GM18507 (cell line): ENCODE results near the gene STOM.

Source experiments
- DNase-seq: peaks from one replicate; pipeline ENCODE4 v3.0.0; 2011; ENCODE audit warnings: low read depth; ENCODE audit not compliant: insufficient read length; ENCODE audit errors: extremely low spot score
- FAIRE-seq: peaks from 2 replicates; lab custom pipeline; 2011; peaks lifted over from hg19 to GRCh38; lab: Jason Lieb, UNC

The STOM gene

DNA sequence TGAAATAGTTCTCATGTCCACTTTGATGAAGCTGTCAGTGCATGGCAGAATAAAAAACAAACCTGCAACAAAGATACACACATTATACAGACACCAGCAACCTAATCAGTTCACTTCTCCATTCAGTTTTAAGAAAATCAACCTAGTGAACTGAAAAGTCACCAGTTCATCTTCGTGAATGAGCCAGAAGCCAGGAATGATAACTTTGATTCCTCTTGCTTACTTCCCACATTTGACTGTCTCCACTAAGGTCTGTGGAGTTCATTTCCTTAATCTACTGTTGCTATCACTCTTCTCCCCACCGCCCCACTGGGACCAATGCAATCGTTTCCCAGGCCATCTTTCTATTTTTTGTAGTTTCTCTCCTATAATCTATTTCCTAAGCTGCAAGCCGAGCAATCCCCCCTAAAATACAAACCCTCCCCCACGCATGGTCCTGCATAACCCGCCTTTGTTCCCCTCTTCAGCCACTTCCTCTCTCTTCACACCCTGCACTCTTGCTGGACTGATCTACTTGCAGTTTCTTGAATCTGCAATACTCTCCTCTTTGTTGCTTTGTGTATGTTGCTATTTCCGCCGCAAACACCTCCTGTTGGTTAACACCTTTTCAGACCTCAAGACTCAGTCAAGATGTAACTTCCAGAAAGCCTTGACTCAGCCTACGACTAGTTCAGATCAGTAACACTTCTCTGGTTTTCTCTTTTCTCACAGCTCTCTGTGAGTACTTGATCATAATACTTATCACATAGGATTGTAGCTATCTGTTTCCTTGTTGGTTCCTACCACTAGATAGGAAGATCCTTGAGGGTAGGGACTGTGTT, 16.6 kb downstream of the STOM start:
- FAIRE-seq (peak; percentile 98), DNase-seq (peak; percentile 45)

DNA sequence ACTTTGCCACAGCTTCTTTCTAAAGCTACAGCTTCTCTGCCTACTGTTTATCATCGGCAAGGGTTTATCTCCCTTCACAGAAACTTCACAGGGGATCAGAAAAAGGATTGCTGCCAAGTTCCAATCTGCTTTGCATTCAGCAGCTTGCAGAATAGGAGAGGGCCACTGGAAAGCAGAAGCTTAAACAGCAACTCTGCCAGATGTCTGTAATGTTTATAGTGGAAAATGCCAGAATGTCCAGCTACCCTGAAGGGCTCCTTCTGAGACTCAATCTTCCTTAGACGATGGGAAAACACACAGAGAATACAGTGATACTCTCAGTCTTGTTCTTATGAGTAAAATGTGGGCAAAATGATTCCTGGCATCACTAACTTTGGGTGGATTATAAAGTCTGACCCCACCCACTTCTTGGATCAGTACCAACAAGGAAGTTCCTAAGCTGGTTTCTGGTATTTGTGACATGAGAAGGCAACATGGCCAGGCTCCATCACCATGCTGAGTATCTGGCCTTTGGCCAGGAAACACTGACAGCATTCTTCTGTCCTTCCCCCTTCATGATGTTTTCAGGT, 19.0 kb downstream of the STOM start:
- FAIRE-seq (no peak), DNase-seq (no peak)

DNA sequence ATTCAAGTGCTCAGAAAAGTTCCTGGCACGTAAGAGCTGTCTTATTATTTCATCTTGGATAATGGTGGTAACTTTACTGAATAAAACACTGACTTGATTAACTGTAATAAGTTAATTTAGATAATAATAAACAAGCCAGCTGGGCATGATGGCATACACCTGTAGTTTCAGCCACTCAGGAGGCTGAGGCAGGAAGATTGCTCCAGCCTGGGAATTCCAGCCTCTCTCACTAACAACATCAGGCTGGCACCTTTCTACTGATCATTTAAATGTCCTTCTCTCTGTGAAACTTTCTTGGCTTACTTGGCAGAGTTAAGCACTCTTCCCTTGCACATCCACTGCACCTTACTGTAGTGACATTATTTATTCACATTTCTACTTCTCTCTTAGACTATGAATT, 20.0 kb downstream of the STOM start:
- FAIRE-seq (no peak), DNase-seq (no peak)

DNA sequence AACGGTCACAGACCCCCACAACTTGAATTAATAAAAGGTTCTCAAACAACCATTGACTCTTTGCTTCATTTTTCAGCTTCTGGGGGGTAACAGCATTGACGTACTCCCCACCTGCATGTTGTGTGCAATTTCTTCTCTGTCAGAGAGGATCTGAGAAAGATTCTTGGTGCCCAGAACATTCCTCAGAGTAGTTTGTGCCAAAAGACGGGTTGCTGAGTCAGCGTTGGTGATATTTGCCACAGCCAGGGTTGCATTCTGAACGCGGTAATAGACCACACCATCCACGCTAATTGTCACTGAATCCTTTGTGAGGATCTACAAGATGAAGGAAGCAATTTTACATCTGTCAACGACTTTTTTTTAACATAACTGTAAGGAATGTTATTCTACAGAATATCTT, 21.0 kb downstream of the STOM start:
- no peak for DNase-seq
- no peak for FAIRE-seq

DNA sequence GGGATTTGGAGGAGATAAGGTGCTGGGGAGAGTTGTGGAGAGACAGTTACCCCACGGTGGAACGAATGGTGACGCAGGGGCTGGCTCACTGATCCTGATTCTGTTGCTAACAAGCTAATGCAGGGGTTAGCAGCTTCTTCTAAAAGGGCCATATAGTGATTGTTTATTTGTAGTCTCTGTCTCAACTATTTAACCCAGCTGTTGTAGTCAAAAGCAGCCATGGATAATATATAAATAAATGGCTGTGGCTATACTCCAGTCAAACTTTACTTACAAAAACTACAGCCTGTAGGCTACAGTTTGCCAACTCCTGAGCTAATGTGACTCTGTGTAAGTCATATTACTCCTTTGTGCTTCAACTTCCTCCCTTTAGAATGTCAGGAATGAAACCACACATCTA, 21.8 kb downstream of the STOM start:
- no peak for DNase-seq
- FAIRE-seq, result no peak

DNA sequence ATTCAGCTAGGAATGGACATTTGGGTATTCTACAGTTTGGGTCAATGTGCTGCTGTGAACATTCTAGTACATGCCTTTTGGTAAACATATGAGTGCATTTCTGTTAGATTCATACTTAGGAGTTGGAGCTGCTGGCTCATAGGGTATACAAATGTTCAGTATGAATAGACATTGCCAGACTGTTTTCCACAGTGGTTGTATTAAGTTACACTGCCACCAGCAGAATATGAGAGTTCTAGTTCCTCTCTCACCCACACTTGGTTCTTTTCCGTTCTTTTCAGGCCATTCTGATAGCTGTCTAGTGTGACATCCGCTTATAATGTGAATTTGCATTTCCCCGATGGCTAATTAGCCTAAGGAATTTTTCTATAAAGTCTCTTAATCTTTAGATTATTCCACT, 25.0 kb downstream of the STOM start:
- no peak for FAIRE-seq
- no peak for DNase-seq

DNA sequence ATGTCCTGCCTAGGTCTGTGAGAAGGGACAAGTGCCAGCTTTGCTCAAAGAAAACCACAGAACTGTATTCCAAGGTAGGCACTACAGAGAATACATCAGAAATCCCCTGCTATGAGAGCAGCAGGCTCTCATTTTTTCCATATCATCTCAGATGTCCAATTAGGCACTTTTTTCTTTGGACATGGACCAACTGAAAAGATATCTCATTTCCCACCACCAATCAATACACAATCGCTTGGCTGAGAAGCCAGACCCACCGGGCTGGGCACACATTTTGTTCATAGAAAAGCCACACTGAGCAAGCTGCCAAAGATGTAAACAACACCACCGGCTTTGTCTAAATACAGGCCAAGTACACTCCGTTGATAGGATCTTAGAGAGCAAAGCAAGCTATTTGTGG, 25.9 kb downstream of the STOM start:
- DNase-seq (no peak), FAIRE-seq (no peak)

DNA sequence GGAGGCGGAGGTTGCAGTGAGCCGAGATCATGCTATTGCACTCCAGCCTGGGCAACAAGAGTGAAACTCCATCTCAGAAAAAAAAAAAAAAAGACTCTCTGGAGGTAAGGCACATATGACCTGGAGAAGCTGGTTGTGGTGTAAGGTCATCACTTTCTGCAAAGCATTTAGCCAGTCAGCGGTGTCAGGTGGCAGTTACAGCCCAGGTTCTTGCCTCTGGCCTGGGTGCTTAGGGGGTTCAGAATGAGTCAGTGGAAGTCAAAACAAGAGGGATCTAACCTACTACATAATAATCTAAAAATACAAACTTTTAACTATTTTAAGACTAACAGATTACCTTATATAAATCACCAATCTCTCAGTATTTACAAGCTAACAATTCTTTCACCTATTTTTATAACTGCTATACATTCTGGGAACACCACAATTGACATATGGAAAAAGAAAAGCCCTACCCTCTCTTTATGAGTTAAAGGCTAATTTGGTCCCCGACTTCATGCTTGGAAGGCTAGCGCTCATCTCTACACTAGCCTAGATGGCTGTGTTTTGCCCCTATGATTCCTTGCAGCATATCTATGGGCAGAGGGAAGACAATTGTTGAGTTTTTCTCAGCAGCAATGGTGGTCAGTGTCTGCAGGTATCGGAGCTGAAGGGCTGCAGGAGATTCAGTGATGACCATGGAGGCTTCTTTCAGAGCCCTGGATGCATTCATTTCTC, 29.2 kb downstream of the STOM start:
- no peak for DNase-seq
- peak; percentile 46 for FAIRE-seq

DNA sequence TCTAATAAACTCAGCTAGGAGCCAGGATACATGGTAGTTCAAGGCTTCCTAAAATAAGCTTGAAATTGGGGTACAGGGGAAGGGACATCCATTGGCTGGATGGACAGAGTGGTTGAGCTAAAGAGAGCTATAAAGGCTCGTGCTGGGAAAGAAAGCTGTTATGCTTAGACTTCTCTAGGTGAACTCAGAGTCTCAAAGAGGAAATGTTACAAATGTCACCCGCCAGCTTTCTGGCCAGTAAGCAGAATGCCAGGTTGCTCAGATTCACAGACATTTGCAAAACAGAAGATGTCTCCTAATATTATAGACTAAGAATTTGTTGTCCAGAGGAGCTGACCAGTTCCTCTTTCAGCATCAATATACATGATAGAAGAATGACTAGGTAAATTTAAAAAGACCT, 30.6 kb downstream of the STOM start:
- no peak for DNase-seq

DNA sequence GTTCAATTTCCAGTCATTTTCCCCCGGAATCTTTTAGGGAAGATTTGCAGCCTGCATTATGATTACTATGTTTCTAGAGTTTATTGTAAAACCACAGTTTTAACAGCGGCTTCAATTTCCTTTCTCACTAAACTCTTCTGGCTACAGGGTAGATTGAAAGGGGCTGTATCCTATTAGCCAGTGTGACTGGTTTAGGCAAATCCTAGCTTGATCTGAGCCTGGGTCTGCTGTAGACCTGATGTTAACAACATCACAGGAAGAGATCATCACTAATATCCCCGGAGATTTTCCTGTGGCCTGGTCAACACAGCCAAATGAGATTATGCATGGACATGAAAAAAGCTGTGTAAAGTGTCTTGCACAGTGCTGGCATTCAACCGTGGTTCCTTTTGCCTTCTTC, 33.4 kb downstream of the STOM start:
- FAIRE-seq, result no peak

More for the DNA sequence above, 30.6 kb downstream of the STOM start:
- peak; percentile 15 for FAIRE-seq

DNA sequence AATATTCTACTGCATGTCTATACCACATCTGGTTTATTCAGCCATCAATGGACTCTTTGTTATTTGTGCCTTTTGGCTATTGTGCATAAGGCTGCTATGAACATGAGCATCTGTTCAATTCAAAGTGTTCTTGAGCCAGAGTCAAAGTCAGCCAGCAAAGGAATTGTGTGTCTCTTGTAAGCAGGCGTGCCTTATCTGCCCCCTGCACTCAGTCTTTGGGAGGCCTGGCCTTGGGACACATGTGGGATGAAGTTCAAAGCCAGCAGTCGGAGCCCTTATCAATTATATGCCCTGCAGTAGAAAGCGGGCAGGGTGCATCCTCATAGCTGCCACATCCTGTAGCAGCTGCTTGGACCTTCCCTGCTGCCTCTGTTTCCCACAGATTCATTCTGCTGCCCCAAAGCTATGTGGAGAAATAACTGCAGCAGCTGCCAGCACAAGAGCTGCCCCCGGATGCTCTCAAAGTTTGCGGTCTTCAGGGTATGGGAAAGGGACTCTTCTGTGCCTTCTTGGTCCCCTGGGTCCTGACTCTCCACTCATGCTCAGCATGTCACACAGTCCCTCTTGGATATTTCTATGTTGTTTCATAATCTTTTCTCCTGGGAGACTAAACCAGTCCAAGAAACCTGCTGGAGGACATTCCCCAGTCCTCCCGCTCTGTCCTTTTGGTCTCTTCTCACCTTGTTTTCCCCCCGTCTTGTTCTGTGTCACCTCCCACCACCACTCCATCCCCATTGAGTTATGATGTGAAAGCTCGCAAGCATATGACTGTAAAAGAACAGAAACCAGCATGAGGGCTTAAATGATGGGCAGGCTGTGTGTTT, 35.9 kb downstream of the STOM start:
- FAIRE-seq (no peak), DNase-seq (no peak)

More for the DNA sequence above, 33.4 kb downstream of the STOM start:
- no peak for DNase-seq

DNA sequence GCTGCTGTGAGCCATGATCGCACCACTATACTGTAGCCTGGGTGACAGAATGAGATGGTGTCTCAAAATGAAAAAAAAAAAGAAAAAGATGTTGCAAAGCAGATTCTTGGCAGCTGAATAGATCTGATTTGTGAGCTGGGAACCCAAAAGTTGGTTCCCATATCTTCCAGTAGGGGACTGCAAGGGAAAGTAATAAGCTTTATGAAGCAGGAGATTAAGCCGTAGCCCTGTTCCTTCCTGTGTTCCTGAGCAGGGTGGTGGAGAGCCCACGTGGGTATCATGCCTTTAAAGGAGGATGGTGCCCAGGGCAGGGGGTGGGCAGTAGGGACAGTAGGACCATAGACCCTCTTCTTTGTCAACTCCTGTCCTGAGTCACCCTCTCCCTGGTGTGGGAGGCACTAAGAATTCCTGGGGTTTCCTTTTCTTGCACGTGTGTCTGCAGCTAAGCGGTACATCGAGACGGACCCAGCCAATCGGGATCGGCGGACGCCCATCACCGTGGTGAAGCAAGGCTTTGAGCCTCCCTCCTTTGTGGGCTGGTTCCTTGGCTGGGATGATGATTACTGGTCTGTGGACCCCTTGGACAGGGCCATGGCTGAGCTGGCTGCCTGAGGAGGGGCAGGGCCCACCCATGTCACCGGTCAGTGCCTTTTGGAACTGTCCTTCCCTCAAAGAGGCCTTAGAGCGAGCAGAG, 37.9 kb downstream of the STOM start:
- FAIRE-seq (no peak), DNase-seq (no peak)

DNA sequence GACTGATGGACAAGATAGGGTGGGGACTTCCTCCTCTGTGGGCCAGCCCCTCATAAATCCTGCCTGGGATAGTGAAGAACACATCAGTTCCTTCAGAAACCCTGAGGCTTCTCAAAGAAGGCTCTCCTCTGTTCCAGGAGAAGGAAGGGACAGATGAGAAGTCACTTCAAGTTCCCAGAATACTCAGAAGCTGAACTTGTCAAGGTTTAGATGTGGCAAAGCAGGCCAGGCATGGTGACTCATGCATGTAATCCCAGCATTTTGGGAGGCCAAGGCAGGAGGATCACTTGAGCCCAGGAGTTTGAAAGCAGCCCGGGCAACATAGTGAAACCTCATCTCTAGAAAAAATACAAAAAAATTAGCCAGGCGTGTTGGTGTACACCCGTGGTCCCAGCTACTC, 38.5 kb downstream of the STOM start:
- DNase-seq (no peak), FAIRE-seq (no peak)

DNA sequence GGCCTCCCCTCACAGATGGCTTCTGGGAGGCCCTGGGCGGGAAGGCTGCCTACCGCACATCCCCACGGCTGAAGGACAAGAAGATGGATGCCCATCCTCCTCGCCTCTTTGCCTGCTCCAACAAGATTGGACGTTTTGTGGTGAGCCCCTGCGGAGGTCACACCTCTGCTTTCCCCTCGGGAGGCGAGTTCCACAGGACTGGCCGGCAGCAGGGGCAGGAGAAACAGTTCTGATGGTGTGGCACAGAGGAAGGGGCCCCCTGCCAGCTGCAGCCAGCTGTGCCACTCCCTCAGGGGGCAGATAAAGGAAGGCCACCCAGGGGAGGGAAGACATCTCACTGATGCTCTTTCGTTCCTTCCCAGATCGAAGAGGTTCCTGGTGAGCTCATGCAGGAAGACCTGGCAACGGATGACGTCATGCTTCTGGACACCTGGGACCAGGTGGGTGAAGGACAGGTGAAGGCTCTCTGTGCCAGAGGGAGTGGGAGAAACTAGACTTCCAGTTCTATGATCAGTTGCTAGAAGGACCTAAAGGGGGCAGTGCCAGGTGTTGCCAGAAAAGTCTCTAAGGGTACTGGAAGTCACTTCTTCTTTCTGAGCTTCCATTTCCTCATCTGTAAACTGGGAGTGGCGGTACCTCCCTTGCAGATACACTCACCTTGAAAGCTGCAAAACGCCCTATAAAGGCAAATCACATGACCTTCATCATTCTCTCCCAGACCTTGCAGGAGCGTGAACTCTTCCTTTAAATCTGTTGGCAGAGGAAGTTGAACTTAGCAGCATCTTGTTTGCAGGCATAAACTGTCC, 41.0 kb downstream of the STOM start:
- no peak for FAIRE-seq

DNA sequence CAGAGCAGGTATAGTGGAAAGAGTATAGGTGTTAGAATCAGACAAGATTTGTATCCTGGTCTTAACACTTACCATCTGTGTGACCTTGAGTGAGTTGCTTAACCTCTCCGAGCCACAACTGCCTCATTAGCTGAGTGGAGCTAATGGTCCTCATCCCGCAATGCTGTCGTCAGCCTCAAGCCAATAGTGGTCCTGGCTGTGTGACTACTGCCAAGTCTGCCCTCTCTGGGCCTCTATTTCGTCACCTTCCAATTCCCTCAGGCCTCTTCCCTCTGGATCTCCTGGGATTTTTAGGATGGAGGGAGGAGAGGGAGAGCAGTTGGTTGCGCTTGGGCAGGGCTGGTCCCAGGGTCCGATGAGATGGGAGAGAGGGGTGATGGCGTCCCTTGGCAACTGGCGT, 41.6 kb downstream of the STOM start:
- FAIRE-seq (no peak), DNase-seq (no peak)

More for the DNA sequence above, 41.0 kb downstream of the STOM start:
- DNase-seq, result no peak

DNA sequence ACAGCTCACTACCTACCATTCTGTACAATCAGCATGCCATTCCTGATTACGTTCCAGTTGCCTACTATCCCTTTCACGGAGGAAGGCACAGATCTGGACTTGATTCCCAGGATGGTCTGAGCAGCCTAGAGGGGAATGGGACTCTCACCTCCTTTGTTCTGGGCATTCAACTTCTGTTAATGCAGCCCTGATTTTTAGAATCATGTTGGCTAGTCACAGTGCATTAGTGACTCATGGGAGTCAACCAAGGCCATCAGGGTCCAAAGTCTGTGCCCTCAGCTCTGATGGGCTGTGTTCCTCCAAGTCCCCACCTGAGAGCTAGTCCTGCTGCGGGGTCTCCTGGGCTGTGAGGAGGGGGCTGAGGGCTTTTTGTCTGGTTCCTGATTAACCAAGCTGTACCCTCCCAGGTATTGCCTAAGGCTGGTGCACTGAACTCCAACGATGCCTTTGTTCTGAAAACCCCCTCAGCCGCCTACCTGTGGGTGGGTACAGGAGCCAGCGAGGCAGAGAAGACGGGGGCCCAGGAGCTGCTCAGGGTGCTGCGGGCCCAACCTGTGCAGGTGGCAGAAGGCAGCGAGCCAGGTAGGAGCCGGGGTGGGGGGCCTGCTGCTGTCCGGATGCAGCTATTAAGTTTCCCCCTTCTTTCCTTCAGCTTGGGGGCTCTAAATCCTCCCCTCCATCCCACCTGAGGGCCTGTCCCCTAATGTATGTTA, 43.0 kb downstream of the STOM start:
- DNase-seq, result no peak

DNA sequence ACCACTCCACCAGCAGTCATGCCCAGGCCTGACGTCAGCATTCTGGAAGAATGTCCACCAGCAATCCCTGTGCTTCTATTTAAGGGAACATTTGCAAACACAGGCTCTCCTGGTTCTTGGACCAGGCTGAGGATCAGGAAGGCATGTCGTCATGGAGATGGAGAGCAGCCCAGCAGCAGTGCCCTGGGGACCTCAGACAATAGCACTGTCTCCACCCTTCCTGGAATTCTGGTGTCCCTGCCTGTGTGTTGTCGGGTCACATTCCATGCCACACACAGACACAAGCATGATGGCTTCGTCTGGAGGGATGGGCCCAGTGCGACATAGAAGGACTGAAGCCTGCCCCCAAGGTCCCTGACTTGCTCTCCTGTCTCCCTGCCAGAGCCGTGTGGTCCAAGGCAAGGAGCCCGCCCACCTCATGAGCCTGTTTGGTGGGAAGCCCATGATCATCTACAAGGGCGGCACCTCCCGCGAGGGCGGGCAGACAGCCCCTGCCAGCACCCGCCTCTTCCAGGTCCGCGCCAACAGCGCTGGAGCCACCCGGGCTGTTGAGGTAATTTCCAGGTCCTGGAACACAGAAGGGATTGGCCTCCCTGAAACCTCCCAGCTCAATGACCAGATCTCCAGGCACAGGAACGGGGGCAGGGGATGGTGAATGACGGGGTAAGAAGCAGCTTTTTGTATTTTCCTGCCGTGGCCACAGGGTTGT, 43.8 kb downstream of the STOM start:
- no peak for DNase-seq
- no peak for FAIRE-seq

More for the DNA sequence above, 43.0 kb downstream of the STOM start:
- FAIRE-seq, result no peak
